Mucosa of stomach (tissue), 1 donor: ENCODE results near the gene SLC25A26.
A peak's percentile ranks its signal among the peaks of the same experiment; 100 is the strongest.

Source experiments
- H3K27me3 ChIP-seq: one replicate; pipeline ENCODE4 v1.7.0; 2013; ENCODE audit warnings: mild to moderate bottlenecking, low read length; ENCODE audit not compliant: control insufficient read depth, insufficient read depth
- H3K36me3 ChIP-seq: one replicate; pipeline ENCODE4 v1.7.0; 2013; ENCODE audit warnings: low read length; ENCODE audit not compliant: control insufficient read depth, insufficient read depth
- H3K4me1 ChIP-seq: one replicate; pipeline ENCODE4 v1.7.0; 2013; ENCODE audit warnings: mild to moderate bottlenecking, low read length; ENCODE audit not compliant: control insufficient read depth, insufficient read depth
- H3K4me3 ChIP-seq: one replicate; pipeline ENCODE4 v1.7.0; 2013; ENCODE audit warnings: low read length
- H3K9ac ChIP-seq: one replicate; pipeline ENCODE4 v1.7.0; 2013; ENCODE audit warnings: mild to moderate bottlenecking, low read length, moderate library complexity
- H3K9me3 ChIP-seq: one replicate; pipeline ENCODE4 v1.7.0; 2013; ENCODE audit warnings: mild to moderate bottlenecking, low read length, moderate library complexity; ENCODE audit not compliant: control insufficient read depth
- donor health status: Pancreatic carcinoma.

Gene SLC25A26, protein sequence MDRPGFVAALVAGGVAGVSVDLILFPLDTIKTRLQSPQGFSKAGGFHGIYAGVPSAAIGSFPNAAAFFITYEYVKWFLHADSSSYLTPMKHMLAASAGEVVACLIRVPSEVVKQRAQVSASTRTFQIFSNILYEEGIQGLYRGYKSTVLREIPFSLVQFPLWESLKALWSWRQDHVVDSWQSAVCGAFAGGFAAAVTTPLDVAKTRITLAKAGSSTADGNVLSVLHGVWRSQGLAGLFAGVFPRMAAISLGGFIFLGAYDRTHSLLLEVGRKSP

DNA sequence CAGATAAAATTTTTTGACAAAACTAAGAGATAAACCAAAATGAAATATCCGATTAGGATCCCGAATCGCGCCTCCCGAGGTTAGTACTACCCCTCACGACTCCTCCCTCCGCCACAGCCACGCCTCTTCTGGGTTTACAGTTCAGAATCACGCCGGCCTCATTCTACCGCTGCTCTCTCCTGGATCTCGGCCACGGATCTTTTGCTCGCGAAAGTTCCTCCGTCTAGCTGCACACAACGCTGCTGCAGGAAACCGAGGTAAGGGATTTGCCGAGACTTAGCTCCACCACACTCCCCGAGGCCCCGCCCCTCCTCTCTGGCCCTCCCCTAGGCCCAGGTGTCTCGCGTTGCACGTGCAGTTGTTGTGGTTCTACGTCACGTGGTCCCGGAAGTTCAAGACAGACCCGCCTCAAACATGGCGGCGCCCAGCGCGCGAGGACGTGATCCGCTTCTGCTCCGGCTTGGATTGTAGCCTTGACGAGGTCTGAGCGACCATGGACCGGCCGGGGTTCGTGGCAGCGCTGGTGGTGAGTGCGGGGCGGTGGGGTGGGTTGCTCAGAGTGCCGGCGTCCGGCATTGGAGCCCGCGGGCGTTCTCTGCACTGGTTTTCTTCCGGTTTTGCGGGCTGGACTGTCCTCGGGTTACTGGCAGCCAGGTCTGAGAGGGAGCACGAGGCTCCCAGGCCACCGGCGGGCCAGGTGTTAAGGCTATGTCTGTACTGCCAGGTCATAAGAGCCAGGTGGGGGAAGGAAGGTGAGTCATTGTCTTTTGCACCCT lies at the start of gene SLC25A26:
SLC25A26 (plus strand) TSS at position 400 of the 776 bp plus-strand sequence; CDS start at position 494, 94 bp downstream.
- Histone ChIP-seq H3K27me3 (no peaks in the 10 kb centered on the region), H3K4me3 (peak within 1 kb of the TSS; percentile 64), H3K4me1 (peaks cover 8% of the 10 kb centered on the region), H3K36me3 (no peaks in the 10 kb centered on the region), H3K9me3 (no peaks in the 10 kb centered on the region), H3K9ac (peak within 1 kb of the TSS; percentile 75)

DNA sequence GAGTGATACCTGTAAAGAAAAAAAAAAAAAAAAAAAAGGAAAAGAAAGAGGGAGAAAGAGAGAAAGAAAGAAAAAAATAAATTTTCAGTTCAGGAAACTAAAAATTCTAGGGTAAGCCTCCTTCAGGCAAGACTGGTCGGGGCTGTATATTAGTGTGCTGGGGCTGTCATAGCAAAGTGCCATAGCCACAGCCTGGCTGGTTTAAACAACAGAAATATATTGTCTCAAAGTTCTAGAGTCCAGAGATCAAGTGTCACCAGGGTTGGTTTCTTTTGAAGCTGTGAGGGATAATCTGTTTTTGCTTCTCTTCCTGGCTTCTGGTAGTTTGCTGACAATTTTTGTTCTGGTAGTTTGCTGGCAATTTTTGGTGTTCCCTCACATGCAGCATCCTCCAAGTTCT lies 48.4 kb upstream of the SLC25A26 start:
- H3K9me3 ChIP-seq, result no peaks in the 10 kb centered on the region
- no peaks in the 10 kb centered on the region for H3K27me3 ChIP-seq
- no peaks in the 10 kb centered on the region for H3K4me1 ChIP-seq
- H3K36me3 ChIP-seq, result no peaks in the 10 kb centered on the region
- no peak overlapping the region for H3K9ac ChIP-seq
- H3K4me3 ChIP-seq, result no peak overlapping the region

DNA sequence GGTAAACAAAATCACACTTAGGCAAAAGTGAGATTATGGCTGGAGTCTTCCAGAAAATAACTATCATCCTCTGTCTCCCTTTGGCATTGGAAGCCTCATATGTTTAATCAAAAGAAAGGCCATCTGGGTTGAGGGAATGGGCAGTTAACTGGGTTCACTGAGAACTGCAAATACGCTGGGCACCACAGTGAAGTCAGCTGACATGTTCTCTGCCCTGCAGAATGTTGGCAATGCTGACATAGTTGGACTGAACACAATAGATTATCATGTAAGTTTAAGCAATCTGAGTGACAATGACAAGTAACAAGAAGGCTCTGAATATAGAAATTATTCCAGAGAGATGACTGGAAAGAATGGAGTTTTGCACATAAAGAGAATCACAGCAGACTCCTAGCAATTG lies 43.8 kb upstream of the SLC25A26 start:
- Histone ChIP-seq H3K9me3 (no peaks in the 10 kb centered on the region), H3K27me3 (peaks cover 4% of the 10 kb centered on the region), H3K9ac (no peak overlapping the region), H3K4me1 (no peaks in the 10 kb centered on the region), H3K4me3 (no peak overlapping the region), H3K36me3 (no peaks in the 10 kb centered on the region)

DNA sequence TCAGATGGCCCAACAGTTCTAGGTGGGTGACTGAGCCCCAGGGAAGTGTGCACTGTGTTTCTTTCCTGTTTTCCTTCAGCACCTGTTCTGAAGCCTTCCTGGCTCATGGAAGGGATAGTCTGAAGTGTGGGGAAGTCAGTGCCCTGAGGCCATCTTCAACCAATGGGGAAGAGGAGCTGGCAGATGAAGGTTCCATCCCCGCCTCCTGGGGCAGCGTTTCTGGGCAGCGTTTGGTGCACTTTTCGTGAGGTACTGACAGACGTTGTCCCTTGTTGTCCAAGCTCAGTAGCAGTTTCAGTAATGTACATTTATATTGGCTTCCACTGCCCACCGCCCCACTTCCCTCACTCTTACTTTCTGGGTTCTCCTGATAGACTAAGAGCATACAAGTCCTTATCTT lies 42.6 kb upstream of the SLC25A26 start:
- H3K4me3 ChIP-seq, result no peak overlapping the region
- H3K4me1 ChIP-seq, result no peaks in the 10 kb centered on the region
- H3K36me3 ChIP-seq, result no peaks in the 10 kb centered on the region
- H3K27me3 ChIP-seq, result peaks cover 4% of the 10 kb centered on the region
- no peak overlapping the region for H3K9ac ChIP-seq
- no peaks in the 10 kb centered on the region for H3K9me3 ChIP-seq

DNA sequence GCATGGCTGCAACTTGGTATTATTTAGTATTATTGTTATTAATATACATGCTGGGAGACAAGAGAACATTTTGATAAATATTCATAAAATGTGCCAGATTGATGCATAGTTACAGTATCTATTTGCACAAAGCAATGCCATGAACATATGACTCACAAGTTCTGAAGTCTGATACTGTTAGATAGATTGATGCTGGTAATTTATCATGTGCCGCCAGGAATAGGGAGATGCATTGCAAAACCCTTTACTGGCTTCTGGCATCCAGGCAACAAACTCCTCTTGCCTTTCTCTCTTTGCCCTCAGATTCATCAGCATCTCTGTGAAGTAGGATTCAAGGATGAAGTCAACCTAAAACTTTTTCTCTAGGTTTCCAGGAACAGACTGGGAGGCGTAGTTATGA lies 41.0 kb upstream of the SLC25A26 start:
- H3K27me3 ChIP-seq, result peaks cover 4% of the 10 kb centered on the region
- no peak overlapping the region for H3K4me3 ChIP-seq
- no peaks in the 10 kb centered on the region for H3K9me3 ChIP-seq
- H3K4me1 ChIP-seq, result no peaks in the 10 kb centered on the region
- H3K9ac ChIP-seq, result no peak overlapping the region
- no peaks in the 10 kb centered on the region for H3K36me3 ChIP-seq

DNA sequence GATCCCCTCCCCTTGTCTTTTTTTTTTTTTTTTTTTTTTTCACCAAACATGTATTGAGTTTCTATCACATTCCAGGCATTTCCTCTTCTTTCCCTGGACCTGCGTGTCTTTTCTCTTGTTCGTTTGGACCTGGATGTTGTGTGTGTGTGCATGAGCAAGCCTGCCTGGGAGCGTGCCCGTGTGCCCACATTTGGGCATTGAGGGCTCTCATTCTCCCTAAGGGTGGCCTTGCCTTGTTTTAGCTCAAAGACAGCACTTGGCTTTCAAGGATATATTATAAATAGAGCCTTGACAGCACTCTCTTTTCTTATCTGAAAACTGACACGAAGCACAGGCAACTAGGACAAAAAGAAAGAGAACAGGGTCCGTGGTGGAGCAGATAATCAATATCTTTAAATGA lies 39.0 kb upstream of the SLC25A26 start:
- Histone ChIP-seq H3K9me3 (no peaks in the 10 kb centered on the region), H3K36me3 (no peaks in the 10 kb centered on the region), H3K4me3 (no peak overlapping the region), H3K4me1 (no peaks in the 10 kb centered on the region), H3K9ac (no peak overlapping the region), H3K27me3 (peaks cover 4% of the 10 kb centered on the region)

DNA sequence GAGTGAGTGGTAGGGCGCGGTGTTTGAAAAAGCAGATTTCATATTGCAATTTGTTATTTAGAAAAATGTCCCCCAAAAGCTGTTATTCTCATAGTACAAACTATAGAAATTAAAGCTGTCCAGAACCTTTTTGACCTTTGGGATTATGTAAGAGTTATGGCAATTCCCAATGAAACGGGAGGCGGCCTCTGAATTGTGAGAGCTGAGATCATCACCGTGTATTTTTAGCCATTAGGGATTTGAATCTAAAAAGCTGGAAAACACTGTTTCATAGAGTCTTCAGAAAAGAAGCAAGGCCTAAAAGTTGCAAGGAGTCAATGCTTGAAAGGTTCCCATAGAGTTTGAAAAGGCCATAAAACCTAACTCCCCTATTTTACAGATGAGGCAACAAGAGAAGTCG lies 38.6 kb upstream of the SLC25A26 start:
- Histone ChIP-seq H3K9me3 (no peaks in the 10 kb centered on the region), H3K27me3 (peaks cover 4% of the 10 kb centered on the region), H3K9ac (no peak overlapping the region), H3K36me3 (no peaks in the 10 kb centered on the region), H3K4me1 (no peaks in the 10 kb centered on the region), H3K4me3 (no peak overlapping the region)

DNA sequence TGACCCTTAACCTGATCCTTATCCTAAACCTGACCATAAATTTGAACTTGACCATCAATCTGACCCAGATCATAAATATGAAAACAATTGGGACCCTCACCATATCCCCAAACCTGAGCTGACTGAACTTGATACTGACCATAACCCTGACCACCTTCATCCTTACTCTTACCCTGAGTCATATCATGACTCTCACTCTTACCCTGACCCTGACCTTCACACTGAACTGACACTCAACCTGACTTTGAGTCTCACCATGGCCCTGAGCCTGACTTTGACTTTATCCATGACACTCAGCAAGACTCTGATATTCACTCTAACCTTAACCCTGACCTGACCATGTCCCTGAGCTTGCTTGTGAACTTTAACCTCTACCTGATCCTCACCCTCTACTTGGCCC lies 34.3 kb upstream of the SLC25A26 start:
- no peak overlapping the region for H3K9ac ChIP-seq
- H3K4me3 ChIP-seq, result no peak overlapping the region
- no peaks in the 10 kb centered on the region for H3K27me3 ChIP-seq
- no peaks in the 10 kb centered on the region for H3K4me1 ChIP-seq
- no peaks in the 10 kb centered on the region for H3K36me3 ChIP-seq
- no peaks in the 10 kb centered on the region for H3K9me3 ChIP-seq

DNA sequence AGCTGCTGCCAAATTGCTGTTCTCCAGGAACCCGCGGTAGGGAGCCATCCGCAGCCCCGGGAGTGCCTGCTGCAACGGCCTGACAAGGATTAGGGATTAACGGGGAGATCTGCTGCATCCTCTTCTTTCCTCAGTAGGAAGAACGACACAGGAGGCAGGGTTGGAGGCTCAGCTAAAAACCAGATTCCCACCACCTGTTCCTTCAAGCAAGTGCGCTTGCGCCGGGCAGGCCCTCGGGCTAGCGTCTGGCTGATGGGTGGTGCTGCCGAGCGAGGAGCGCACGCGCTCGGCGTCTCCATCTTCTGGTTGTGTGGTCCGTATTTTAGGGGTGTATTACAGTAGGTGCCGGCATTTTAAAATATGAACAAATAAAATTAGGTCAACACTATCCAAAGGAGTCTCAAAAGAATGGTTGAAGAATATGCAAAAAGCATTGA lies 25.4 kb upstream of the SLC25A26 start:
- Histone ChIP-seq H3K27me3 (peaks cover 6% of the 10 kb centered on the region), H3K4me3 (peak overlapping the region; percentile 20), H3K9me3 (no peaks in the 10 kb centered on the region), H3K36me3 (no peaks in the 10 kb centered on the region), H3K4me1 (peaks cover 9% of the 10 kb centered on the region), H3K9ac (no peak overlapping the region)

DNA sequence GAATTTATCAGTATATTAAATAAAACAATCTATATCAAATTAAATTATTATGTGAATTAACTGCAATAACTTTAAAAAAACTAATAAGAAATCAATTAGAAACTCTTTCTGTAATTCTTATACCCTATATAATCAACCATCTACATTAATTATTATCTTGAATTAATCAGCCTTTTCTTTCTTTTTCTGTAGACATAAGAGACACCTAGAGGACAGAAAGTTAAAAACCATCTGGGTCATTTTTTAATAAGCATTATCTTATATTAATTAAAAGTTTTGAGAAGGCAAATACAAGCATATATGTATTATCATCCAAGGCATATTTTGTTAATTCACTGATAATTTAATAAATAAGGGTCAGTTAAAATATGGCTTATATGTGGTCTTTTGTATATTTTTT lies 24.2 kb upstream of the SLC25A26 start:
- Histone ChIP-seq H3K9me3 (no peaks in the 10 kb centered on the region), H3K4me1 (peaks cover 9% of the 10 kb centered on the region), H3K27me3 (peaks cover 6% of the 10 kb centered on the region), H3K4me3 (no peak overlapping the region), H3K9ac (no peak overlapping the region), H3K36me3 (no peaks in the 10 kb centered on the region)

DNA sequence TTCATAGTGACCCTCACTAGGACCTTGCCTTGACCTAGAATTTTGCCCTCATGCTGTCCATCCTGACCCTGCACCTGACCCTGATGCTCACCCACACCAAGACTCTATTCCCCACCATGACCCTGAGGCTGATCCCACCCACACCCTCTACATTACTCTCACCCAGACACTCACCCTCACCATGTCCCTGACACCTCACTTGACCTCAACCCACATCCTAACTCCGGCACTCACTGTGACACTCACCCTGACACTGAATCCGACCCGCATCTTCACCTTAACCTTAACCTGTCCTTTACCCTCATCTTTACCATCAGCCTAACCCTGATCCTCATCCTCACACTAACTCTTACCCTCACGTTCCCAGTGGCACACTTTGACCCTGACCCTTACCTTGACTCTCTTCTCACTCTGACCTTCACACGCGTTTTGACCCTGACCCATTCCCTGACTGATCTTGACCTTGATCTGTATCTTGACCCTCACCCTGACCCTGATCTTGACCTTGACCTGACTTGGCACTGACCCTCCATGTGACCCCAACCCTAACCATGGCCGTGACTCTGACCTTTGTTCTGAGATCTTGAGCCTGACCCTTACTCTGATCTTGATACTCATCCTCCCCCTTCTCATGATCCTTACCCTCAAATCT lies 22.2 kb upstream of the SLC25A26 start:
- H3K9ac ChIP-seq, result no peak overlapping the region
- H3K4me3 ChIP-seq, result no peak overlapping the region
- H3K36me3 ChIP-seq, result no peaks in the 10 kb centered on the region
- peaks cover 6% of the 10 kb centered on the region for H3K27me3 ChIP-seq
- no peaks in the 10 kb centered on the region for H3K9me3 ChIP-seq
- peaks cover 9% of the 10 kb centered on the region for H3K4me1 ChIP-seq

DNA sequence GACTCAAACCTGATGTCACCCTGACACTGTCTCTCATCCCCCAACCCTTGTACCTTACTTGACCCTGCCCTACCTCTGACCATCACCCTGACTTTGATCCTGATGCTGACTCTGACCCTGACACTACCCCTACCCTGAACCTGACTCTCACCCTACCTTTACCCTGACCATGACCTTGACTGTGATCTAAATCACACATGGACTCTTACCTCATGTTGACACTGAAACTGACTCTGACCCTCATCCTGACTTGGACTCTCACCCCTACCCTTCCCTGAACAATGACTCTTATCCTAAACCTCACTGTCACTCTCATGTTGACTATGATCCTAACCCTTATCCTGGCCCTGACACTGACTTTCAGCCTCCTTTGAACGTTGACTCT lies 21.7 kb upstream of the SLC25A26 start:
- no peaks in the 10 kb centered on the region for H3K9me3 ChIP-seq

More for the DNA sequence above, 21.7 kb upstream of the SLC25A26 start:
- H3K9ac ChIP-seq, result no peak overlapping the region
- peaks cover 6% of the 10 kb centered on the region for H3K27me3 ChIP-seq
- no peak overlapping the region for H3K4me3 ChIP-seq
- no peaks in the 10 kb centered on the region for H3K36me3 ChIP-seq
- peaks cover 9% of the 10 kb centered on the region for H3K4me1 ChIP-seq
